ENCODE data around the gene UTS2B.

UTS2B gene

GRCh38 chr3:191352014-191352413 is 21.7 kb upstream of the UTS2B start:
- no peak for DNase-seq (ENCODE audit: low read depth)

- no peak for DNase-seq (ENCODE audit: low read depth)
Observed at GRCh38 chr3:191350396-191351090, 20.2 kb upstream of the UTS2B start.

GRCh38 chr3:191348098-191348497 is 17.8 kb upstream of the UTS2B start:
- no peak for DNase-seq (ENCODE audit: low read depth)

GRCh38 chr3:191347228-191347627 is 16.9 kb upstream of the UTS2B start:
- DNase-seq (ENCODE audit: low read depth), result no peak

GRCh38 chr3:191345334-191345733 is 15.0 kb upstream of the UTS2B start:
- no peak for DNase-seq (ENCODE audit: low read depth)

- DNase-seq (ENCODE audit: low read depth), result no peak
Observed at GRCh38 chr3:191343913-191344312, 13.6 kb upstream of the UTS2B start.

GRCh38 chr3:191343115-191343514 is 12.8 kb upstream of the UTS2B start:
- DNase-seq (ENCODE audit: low read depth), result no peak

GRCh38 chr3:191342411-191342810 is 12.1 kb upstream of the UTS2B start:
- no peak for DNase-seq (ENCODE audit: low read depth)

- no peak for DNase-seq (ENCODE audit: low read depth)
Observed at GRCh38 chr3:191342006-191342405, 11.7 kb upstream of the UTS2B start.

- no peak for DNase-seq (ENCODE audit: low read depth)
Observed at GRCh38 chr3:191340966-191341365, 10.6 kb upstream of the UTS2B start.

- DNase-seq (ENCODE audit: low read depth), result no peak
Observed at GRCh38 chr3:191340351-191340750, 10.0 kb upstream of the UTS2B start.

- DNase-seq (ENCODE audit: low read depth), result no peak
Observed at GRCh38 chr3:191339316-191339917, 9.1 kb upstream of the UTS2B start.

GRCh38 chr3:191338177-191338488 is 7.8 kb upstream of the UTS2B start:
- no peak for DNase-seq (ENCODE audit: low read depth)

- DNase-seq (ENCODE audit: low read depth), result no peak
Observed at GRCh38 chr3:191336833-191337232, 6.5 kb upstream of the UTS2B start.

- no peak for DNase-seq (ENCODE audit: low read depth)
Observed at GRCh38 chr3:191334346-191334893, 4.1 kb upstream of the UTS2B start.

GRCh38 chr3:191333298-191333880 is 3.1 kb upstream of the UTS2B start:
- DNase-seq (ENCODE audit: low read depth), result no peak

- DNase-seq (ENCODE audit: low read depth), result no peak
Observed at GRCh38 chr3:191331388-191331787, 1.1 kb upstream of the UTS2B start.

- no peak for DNase-seq (ENCODE audit: low read depth)
Observed at GRCh38 chr3:191330530-191331048, 263 bp upstream of the UTS2B start.

GRCh38 chr3:191328962-191329653 is 1.2 kb downstream of the UTS2B start, which contains the start of gene CCDC50:
Gene CCDC50 (plus strand): TSS chr3:191329394. CDS start chr3:191329675, 281 bp downstream.
- DNase-seq (ENCODE audit: low read depth), result no peak

GRCh38 chr3:191328383-191328961 is 1.9 kb downstream of the UTS2B start:
- no peak for DNase-seq (ENCODE audit: low read depth)

- DNase-seq (ENCODE audit: low read depth), result no peak
Observed at GRCh38 chr3:191327526-191327925, 2.8 kb downstream of the UTS2B start.

GRCh38 chr3:191324936-191325335 is 5.4 kb downstream of the UTS2B start:
- no peak for DNase-seq (ENCODE audit: low read depth)
